ENCODE results near the gene ATAD2B.

Gene ATAD2B

DNA sequence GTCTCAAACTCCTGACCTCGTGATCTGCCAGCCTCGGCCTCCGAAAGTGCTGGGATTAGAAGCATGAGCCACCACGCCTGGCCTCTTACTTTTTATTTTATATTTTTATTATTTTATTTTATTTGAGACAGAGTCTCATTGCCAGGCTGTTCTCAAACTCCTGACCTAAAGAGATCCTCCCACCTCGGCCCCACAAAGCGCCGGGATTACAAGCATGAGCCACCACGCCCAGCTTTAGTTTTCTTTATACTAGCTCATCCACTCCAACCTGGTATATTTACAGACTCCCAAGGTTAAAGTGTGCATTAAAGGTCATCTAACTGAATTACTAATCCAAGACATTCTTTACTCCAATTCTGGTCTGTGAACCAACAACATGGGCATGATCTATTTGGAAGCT lies 26.8 kb downstream of the ATAD2B start:
- H3K9me3 Mint-ChIP-seq: peaks cover 2% of the 10 kb centered on the region
- H3K27ac Mint-ChIP-seq: no peak overlapping the region
- no peak overlapping the region for H3K4me3 Mint-ChIP-seq
- H3K4me1 Mint-ChIP-seq: peaks cover 17% of the 10 kb centered on the region
- DNase-seq (ENCODE audit: low spot score in 2 of 2) (no peak), ATAC-seq (ENCODE audit: low read depth) (no peak)
- peaks cover 4% of the 10 kb centered on the region for H3K36me3 Mint-ChIP-seq
- H3K27me3 Mint-ChIP-seq: no peaks in the 10 kb centered on the region

DNA sequence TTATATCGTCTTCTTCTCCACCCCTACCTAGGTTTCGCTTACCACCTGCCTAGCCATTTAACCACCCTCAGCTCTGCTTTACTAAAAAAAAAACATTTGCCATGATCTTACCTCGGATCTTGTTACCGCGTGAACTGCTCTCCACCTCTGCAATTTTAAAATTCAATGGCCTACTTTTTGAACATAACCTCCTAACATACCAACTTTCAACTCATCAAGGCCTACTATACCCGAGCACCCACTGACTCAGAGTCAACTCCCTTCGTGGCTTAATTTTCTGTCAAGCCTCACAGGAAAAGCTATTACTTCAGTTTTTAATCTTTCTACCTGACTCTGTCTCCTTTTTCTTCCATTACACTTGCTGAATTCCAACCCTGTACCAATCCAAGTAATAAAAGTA lies 55.7 kb downstream of the ATAD2B start:
- H3K9me3 Mint-ChIP-seq: no peaks in the 10 kb centered on the region
- peak overlapping the region; percentile 10 for H3K27ac Mint-ChIP-seq
- H3K4me3 Mint-ChIP-seq: no peak overlapping the region
- H3K36me3 Mint-ChIP-seq: peaks cover 33% of the 10 kb centered on the region
- H3K4me1 Mint-ChIP-seq: peaks cover 4% of the 10 kb centered on the region
- no peaks in the 10 kb centered on the region for H3K27me3 Mint-ChIP-seq
- no peak for ATAC-seq (ENCODE audit: low read depth)
- no peak for DNase-seq (ENCODE audit: low spot score in 2 of 2)

- peaks cover 29% of the 10 kb centered on the region for H3K36me3 Mint-ChIP-seq
- no peaks in the 10 kb centered on the region for H3K27me3 Mint-ChIP-seq
- H3K9me3 Mint-ChIP-seq: no peaks in the 10 kb centered on the region
- peak overlapping the region; percentile 32 for H3K27ac Mint-ChIP-seq
- no peak overlapping the region for H3K4me3 Mint-ChIP-seq
- DNase-seq (ENCODE audit: low spot score in 2 of 2) (no peak), ATAC-seq (ENCODE audit: low read depth) (no peak)
- peaks cover 4% of the 10 kb centered on the region for H3K4me1 Mint-ChIP-seq
Measured at GRCh38 chr2:23867449-23867848, 59.5 kb downstream of the ATAD2B start.

- no peak for ATAC-seq (ENCODE audit: low read depth)
- H3K36me3 Mint-ChIP-seq: peaks cover 14% of the 10 kb centered on the region
- no peak overlapping the region for H3K4me3 Mint-ChIP-seq
- H3K9me3 Mint-ChIP-seq: no peaks in the 10 kb centered on the region
- no peaks in the 10 kb centered on the region for H3K27me3 Mint-ChIP-seq
- H3K27ac Mint-ChIP-seq: no peak overlapping the region
- peaks cover 4% of the 10 kb centered on the region for H3K4me1 Mint-ChIP-seq
- no peak for DNase-seq (ENCODE audit: low spot score in 2 of 2)
Measured at GRCh38 chr2:23862716-23863426, 64.1 kb downstream of the ATAD2B start.

GRCh38 chr2:23861952-23862351 lies 65.0 kb downstream of the ATAD2B start:
- Mint-ChIP-seq H3K27me3 (no peaks in the 10 kb centered on the region), H3K9me3 (no peaks in the 10 kb centered on the region), H3K4me1 (no peaks in the 10 kb centered on the region), H3K36me3 (peaks cover 10% of the 10 kb centered on the region), H3K4me3 (no peak overlapping the region), H3K27ac (no peak overlapping the region)
- ATAC-seq (ENCODE audit: low read depth) (no peak), DNase-seq (ENCODE audit: low spot score in 2 of 2) (no peak)

- no peak for DNase-seq (ENCODE audit: low spot score in 2 of 2)
Measured at GRCh38 chr2:23859983-23860382, 66.9 kb downstream of the ATAD2B start.

GRCh38 chr2:23859234-23859633 lies 67.7 kb downstream of the ATAD2B start:
- H3K36me3 Mint-ChIP-seq: peaks cover 17% of the 10 kb centered on the region
- no peaks in the 10 kb centered on the region for H3K9me3 Mint-ChIP-seq
- no peaks in the 10 kb centered on the region for H3K27me3 Mint-ChIP-seq
- DNase-seq (ENCODE audit: low spot score in 2 of 2): no peak
- no peaks in the 10 kb centered on the region for H3K4me1 Mint-ChIP-seq
- H3K27ac Mint-ChIP-seq: no peak overlapping the region
- ATAC-seq (ENCODE audit: low read depth): no peak
- no peak overlapping the region for H3K4me3 Mint-ChIP-seq

More at GRCh38 chr2:23859983-23860382, 66.9 kb downstream of the ATAD2B start:
- Mint-ChIP-seq H3K27ac (no peak overlapping the region), H3K4me1 (no peaks in the 10 kb centered on the region), H3K4me3 (no peak overlapping the region), H3K27me3 (no peaks in the 10 kb centered on the region), H3K36me3 (peaks cover 18% of the 10 kb centered on the region), H3K9me3 (no peaks in the 10 kb centered on the region)
- ATAC-seq (ENCODE audit: low read depth): no peak

DNA sequence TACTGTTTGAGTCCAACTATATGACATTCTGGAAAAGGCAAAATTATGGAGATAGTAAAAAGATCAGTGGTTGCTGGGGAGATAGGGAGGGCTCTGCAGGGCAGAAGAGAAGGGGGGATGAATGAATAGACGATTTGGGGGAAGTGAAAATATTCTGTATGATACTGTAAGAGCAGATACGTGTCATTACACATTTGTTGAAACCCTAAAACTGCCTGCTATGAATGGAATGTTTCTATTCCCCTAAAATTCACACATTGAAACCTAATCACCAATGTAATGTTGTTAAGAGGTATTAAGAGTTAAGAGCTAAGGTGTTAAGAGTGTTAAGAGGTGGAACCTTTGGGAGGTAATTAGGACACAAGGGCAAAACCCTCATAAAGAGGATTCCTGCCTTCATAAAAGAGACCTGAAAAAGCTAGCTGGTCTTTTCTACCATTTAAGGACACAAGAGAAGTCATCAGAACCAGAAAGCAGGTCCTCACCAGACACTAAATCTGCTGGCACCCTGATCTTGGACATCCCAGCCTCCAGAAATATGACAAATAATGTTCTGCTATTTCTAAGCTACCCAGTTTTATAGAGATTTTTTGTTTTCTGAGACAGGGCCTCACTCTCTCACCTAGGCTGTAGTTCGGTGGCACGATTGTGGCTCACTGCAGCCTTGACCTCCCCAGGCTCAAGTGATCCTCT lies 76.2 kb downstream of the ATAD2B start:
- Mint-ChIP-seq H3K27me3 (no peaks in the 10 kb centered on the region), H3K36me3 (peaks cover 9% of the 10 kb centered on the region), H3K27ac (peak overlapping the region; percentile 80), H3K4me1 (peaks cover 9% of the 10 kb centered on the region), H3K4me3 (no peak overlapping the region), H3K9me3 (no peaks in the 10 kb centered on the region)
- no peak for DNase-seq (ENCODE audit: low spot score in 2 of 2)
- ATAC-seq (ENCODE audit: low read depth): no peak

DNA sequence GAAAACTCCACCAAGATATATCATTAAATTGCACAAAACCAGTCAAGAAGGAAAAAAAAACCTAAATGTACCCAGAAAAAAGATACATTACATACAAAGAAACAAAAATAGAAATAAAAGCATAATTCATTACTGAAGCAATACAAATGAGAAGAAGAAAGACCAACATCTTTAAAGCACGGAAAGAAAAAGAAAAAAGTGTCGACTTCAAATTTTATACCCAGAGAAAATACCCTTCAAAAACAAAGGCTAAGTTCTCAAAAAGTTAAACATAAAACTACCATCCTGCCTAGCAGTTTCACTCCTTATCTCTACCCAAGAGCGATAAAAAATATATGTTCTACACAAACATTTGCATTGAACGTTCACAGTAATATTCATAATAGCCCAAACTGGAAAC lies 82.0 kb downstream of the ATAD2B start:
- peaks cover 6% of the 10 kb centered on the region for H3K9me3 Mint-ChIP-seq
- ATAC-seq (ENCODE audit: low read depth) (no peak), DNase-seq (ENCODE audit: low spot score in 2 of 2) (no peak)
- no peaks in the 10 kb centered on the region for H3K27me3 Mint-ChIP-seq
- peaks cover 28% of the 10 kb centered on the region for H3K36me3 Mint-ChIP-seq
- H3K4me3 Mint-ChIP-seq: no peak overlapping the region
- H3K27ac Mint-ChIP-seq: no peak overlapping the region
- peaks cover 4% of the 10 kb centered on the region for H3K4me1 Mint-ChIP-seq

DNA sequence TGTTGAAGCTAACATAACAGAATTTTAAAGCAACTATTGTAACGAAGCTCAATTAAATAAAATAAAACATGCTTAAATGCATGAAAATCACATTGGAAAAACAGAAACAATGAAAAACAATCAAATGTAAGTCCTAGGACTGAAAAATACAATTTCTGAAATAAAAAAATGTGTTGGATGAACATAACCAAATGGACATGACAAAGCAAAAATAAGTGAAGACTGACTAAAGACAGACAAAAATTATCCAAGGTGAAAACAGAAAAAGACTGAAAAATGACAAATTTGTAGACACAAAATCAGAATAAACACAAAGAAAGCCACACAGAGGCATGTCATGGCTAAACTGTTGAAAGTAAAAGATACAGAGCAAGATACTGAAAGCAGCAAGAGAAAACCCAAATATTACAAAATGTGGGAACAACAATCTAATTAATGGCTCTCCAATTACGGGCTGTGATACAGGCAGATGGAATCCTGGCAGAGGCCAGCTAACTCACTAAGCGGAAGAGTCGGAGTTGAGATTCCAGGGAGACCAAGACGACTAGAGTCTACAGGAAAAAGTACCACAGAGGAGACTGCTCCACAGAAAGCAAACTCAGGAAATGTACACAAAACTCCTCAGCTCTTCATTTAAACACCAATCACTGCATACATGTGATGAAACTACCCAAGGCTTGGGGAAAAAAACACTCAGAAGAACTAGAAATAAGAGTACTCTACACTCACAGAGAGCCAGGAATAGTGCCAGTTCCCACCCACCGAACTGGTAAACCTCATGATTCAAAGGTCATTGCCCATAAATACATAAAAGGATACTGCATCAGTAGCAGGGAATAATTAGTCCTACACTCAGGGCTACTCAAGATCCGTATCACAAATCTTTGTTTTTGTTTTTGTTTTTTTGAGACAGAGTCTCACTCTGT lies 83.6 kb downstream of the ATAD2B start:
- peaks cover 6% of the 10 kb centered on the region for H3K9me3 Mint-ChIP-seq
- ATAC-seq (ENCODE audit: low read depth) (no peak), DNase-seq (ENCODE audit: low spot score in 2 of 2) (no peak)
- H3K27me3 Mint-ChIP-seq: no peaks in the 10 kb centered on the region
- H3K36me3 Mint-ChIP-seq: peaks cover 30% of the 10 kb centered on the region
- H3K4me1 Mint-ChIP-seq: peaks cover 4% of the 10 kb centered on the region
- no peak overlapping the region for H3K4me3 Mint-ChIP-seq
- H3K27ac Mint-ChIP-seq: no peak overlapping the region

- DNase-seq (ENCODE audit: low spot score in 2 of 2) (no peak), ATAC-seq (ENCODE audit: low read depth) (no peak)
- H3K27me3 Mint-ChIP-seq: no peaks in the 10 kb centered on the region
- peaks cover 4% of the 10 kb centered on the region for H3K4me1 Mint-ChIP-seq
- H3K36me3 Mint-ChIP-seq: peaks cover 40% of the 10 kb centered on the region
- peaks cover 6% of the 10 kb centered on the region for H3K9me3 Mint-ChIP-seq
- no peak overlapping the region for H3K4me3 Mint-ChIP-seq
- H3K27ac Mint-ChIP-seq: no peak overlapping the region
Measured at GRCh38 chr2:23839919-23840578, 86.9 kb downstream of the ATAD2B start.

DNA sequence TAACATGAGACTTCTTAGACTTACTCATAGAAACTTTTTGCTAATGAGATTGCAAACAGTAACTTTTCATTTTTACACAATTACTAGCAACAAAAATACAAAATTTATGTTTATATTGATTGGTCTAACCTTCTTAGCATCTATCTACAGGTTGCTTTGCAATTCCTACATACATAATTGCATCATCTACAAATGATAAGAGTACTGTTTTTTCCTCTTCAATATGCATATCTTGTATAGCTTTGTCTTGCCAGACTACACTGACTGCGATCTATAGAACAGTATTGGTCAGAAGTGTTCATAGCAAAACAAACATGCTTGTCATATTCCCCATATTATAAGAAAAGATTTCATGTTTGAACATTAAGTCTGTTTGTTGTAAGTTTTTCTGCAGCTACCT lies 87.9 kb downstream of the ATAD2B start:
- Mint-ChIP-seq H3K27ac (no peak overlapping the region), H3K36me3 (peaks cover 29% of the 10 kb centered on the region), H3K4me1 (no peaks in the 10 kb centered on the region), H3K4me3 (no peak overlapping the region), H3K27me3 (no peaks in the 10 kb centered on the region), H3K9me3 (peaks cover 2% of the 10 kb centered on the region)
- ATAC-seq (ENCODE audit: low read depth): no peak
- DNase-seq (ENCODE audit: low spot score in 2 of 2): no peak

DNA sequence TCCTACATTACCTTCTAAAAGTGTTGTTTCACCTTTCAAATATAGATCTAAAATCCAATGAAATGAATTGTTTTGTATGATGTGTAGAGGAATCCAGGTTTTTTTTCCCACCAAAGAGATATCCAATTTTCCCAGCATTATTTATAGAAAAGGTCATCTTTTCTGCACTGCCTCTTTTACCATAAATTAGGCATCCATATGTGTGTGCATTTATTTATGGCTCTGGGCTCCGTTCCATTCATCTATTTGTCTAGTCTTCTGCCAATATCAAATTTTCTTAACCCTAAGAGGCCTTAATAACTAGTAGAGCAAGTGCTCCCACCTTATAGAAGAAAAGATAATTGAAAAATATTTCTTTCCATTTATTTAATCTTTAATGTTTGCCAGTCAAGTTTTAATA lies 88.3 kb downstream of the ATAD2B start:
- Mint-ChIP-seq H3K36me3 (peaks cover 29% of the 10 kb centered on the region), H3K4me3 (no peak overlapping the region), H3K9me3 (peaks cover 2% of the 10 kb centered on the region), H3K4me1 (no peaks in the 10 kb centered on the region), H3K27me3 (no peaks in the 10 kb centered on the region), H3K27ac (no peak overlapping the region)
- ATAC-seq (ENCODE audit: low read depth) (no peak), DNase-seq (ENCODE audit: low spot score in 2 of 2) (no peak)

DNA sequence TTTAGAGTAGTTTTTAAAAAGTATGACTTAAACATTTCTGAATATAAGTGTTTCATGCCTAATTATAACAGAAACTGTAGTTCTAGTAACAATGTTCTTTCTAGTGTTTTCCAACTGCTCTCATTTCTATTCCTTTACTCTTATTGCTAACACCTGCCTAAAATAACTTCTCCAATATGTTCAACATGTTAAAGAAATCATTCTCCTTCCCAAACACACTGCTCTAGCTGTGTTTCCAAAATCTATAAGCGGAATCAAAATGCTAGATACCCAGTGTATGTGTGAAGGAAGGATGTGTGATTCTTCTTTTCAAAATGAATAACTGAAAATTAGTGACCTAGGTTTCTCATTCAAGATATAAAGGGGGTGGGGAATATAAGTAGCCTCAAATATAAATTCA lies 89.1 kb downstream of the ATAD2B start:
- ATAC-seq (ENCODE audit: low read depth) (no peak), DNase-seq (ENCODE audit: low spot score in 2 of 2) (no peak)
- Mint-ChIP-seq H3K36me3 (peaks cover 24% of the 10 kb centered on the region), H3K27me3 (no peaks in the 10 kb centered on the region), H3K4me1 (no peaks in the 10 kb centered on the region), H3K27ac (no peak overlapping the region), H3K9me3 (peaks cover 2% of the 10 kb centered on the region), H3K4me3 (no peak overlapping the region)
